Activated T-helper 2 cell treated with anti-CD3 and anti-CD28 coated beads, Interferon-gamma antibody, Interleukin-2, Interleukin-4, amounts not matched to agents 10 μg/mL and 5 μg/mL and 100 μg/mL, durations not matched to agents 14 hours and 24 hours and 36 hours (primary cell): Measurements from ENCODE around the gene PNMA8C. TPM values are rescaled to one million over a fixed set of nuclear protein-coding genes. Genes with fewer than 3 reads are reported as not detected.

Experiments used
- DNase-seq: peaks from one replicate; pipeline ENCODE4 v3.0.0; 2021; ENCODE audit warnings: low spot score
- H3K27ac Mint-ChIP-seq: one replicate; pipeline ENCODE4 v1.8.0; 2021; ENCODE audit warnings: mixed read lengths
- H3K27me3 Mint-ChIP-seq: one replicate; pipeline ENCODE4 v1.8.0; 2021; ENCODE audit warnings: low read depth, mixed read lengths
- H3K36me3 Mint-ChIP-seq: one replicate; pipeline ENCODE4 v1.8.0; 2021; ENCODE audit warnings: low read depth, mixed read lengths
- H3K4me1 Mint-ChIP-seq: one replicate; pipeline ENCODE4 v1.8.0; 2021; ENCODE audit warnings: low read depth, mixed read lengths
- H3K4me3 Mint-ChIP-seq: one replicate; pipeline ENCODE4 v1.8.0; 2021; ENCODE audit warnings: low read depth, mild to moderate bottlenecking, moderate library complexity, mixed read lengths
- H3K9me3 Mint-ChIP-seq: one replicate; pipeline ENCODE4 v1.8.0; 2021; ENCODE audit warnings: mixed read lengths
- intact Hi-C: fragments of 100-400 bp; cut with micrococcal nuclease; formaldehyde crosslinking; loops from one replicate; pipeline ENCODE4 v1.15.1; 2023
- total RNA-seq: library from RNA; stranded (reverse); gene quantifications from 2 replicates; pipeline ENCODE4 v1.2.3, GENCODE V29; 2022

Gene PNMA8C
- total RNA-seq, 1 donor from 2014 or later = not detected

DNA sequence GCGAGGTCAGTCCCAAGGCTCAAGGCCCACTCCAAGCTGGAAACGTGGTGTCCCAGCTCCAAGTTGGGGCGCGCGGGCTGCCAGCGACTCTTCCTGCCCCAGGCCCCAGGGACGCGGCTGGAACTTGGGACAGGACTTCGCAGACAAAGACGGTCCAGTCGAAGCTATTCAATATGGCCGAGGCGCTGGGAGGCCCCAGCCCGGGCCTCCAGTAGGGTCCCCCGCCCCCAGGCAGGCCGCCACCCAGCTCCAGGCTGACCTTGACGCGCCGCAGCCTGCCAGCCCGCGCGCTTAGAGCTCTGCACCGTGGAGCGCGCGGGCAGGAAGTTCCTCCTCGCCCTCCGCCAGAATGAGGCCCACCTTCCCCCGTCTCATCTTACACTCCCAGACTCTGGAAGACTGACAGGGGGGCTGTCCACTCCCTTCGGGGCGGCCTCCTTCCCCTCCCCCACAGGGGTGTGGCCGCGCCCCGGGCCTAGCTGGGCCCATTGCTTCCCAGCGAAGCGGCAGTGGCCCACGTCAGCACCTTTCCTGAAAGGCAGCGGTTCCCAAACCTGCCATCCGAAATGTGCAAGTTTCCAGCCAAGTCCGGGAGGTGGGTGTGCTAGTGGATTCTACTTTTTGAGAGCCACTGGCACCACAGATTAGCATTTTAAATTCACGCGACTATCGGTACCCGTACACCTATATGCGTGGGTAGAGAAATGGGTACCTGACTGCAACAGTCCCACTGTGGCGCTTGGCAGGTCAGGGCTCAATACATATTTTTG lies 15.3 kb downstream of the PNMA8C start, which contains the start of gene CCDC8:
CCDC8 (minus strand) TSS at position 303 of the 770 bp plus-strand sequence. CDS start 754 bp downstream, outside the sequence.
- Mint-ChIP-seq H3K4me3 (no peak within 1 kb of the TSS), H3K27ac (no peak within 1 kb of the TSS), H3K36me3 (no peaks in the 10 kb centered on the region), H3K4me1 (no peaks in the 10 kb centered on the region), H3K9me3 (no peaks in the 10 kb centered on the region), H3K27me3 (peaks cover 62% of the 10 kb centered on the region)
- intact Hi-C loops = loop anchor here (5.0 kb wide), 1 partner anchor 336 kb away; no protein-coding TSS in a partner anchor
- no peak for DNase-seq

DNA sequence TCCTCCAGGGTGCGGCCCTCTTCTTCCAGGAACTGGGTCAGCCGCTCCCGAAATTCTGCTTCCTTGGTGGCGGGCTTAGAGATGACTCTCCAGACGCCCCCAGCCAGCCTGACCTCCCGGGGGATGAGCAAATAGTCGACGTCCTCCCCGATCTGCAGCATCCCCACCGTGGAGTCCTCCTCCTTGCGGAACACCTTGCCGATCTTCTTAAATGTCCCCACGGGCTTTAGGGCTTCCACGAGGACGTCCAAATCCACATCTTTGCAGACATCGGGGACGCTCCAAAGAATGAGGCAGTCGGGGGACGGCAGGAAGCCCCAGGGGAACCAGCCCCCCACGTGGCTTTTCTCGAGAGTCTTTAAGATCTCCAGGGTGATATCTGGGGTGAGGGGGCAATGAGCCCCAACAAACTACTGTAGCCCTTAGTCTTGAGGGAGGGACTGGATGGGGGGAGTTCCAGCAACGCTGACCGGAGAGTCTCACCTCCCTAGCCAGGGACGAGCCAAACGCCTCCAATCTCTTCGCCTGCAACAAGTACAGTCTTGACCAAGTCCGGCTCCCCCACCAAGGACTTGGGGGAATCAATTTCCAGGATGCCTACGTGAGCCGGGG lies 16.0 kb downstream of the PNMA8C start:
- H3K9me3 Mint-ChIP-seq = no peaks in the 10 kb centered on the region
- H3K36me3 Mint-ChIP-seq = no peaks in the 10 kb centered on the region
- H3K4me1 Mint-ChIP-seq = no peaks in the 10 kb centered on the region
- peaks cover 66% of the 10 kb centered on the region for H3K27me3 Mint-ChIP-seq
- H3K4me3 Mint-ChIP-seq = no peak overlapping the region
- DNase-seq = no peak
- intact Hi-C loops = loop anchor here (5.0 kb wide), 1 partner anchor 335 kb away; no protein-coding TSS in a partner anchor
- no peak overlapping the region for H3K27ac Mint-ChIP-seq

DNA sequence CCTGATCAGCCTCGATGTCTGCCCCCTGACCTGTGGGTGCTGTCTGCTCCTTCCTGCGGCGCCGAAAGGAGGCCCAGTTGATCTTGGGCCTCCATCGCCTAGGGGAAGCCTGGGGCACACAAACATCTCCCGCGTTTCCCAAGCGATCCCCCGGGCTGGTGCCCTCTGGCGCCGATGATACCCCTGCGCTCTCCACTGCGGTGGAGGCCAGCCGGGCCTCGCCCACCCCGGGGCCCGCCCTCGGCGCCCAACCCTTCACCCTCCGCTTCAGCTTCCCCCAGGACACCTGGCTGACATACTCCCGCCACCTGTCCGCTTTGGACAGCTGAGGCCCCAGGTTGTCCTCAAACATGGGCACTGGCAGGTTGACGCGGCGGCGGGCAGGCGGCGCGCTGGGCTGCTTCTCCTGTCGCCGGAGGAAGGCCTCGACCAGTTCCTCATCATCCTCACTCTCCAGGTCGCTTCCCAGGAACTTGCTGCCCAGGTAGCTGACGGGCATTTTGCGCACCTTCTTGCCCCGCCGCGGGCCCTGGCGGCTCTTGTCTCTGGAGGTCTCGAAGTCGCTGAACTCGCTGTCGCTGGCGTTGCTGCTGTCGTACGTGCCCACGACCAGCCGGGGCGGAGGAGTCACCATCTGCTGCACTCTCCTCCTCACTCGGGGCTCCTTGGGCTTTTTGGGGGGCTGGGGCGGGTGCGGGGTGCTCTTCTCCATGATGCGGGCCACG lies 16.6 kb downstream of the PNMA8C start:
- no peaks in the 10 kb centered on the region for H3K36me3 Mint-ChIP-seq
- DNase-seq = no peak
- no peaks in the 10 kb centered on the region for H3K4me1 Mint-ChIP-seq
- no peak overlapping the region for H3K27ac Mint-ChIP-seq
- intact Hi-C loops = loop anchor here (5.0 kb wide), 1 partner anchor 335 kb away; no protein-coding TSS in a partner anchor
- no peaks in the 10 kb centered on the region for H3K9me3 Mint-ChIP-seq
- H3K4me3 Mint-ChIP-seq = no peak overlapping the region
- H3K27me3 Mint-ChIP-seq = peaks cover 69% of the 10 kb centered on the region

GRCh38 chr19:46411088-46411924 lies 17.4 kb downstream of the PNMA8C start:
- Mint-ChIP-seq H3K27me3 (peaks cover 71% of the 10 kb centered on the region), H3K4me3 (no peak overlapping the region), H3K4me1 (no peaks in the 10 kb centered on the region), H3K27ac (no peak overlapping the region), H3K36me3 (no peaks in the 10 kb centered on the region), H3K9me3 (no peaks in the 10 kb centered on the region)
- intact Hi-C loops = loop anchor here (5.0 kb wide), 1 partner anchor 334 kb away; no protein-coding TSS in a partner anchor
- no peak for DNase-seq

DNA sequence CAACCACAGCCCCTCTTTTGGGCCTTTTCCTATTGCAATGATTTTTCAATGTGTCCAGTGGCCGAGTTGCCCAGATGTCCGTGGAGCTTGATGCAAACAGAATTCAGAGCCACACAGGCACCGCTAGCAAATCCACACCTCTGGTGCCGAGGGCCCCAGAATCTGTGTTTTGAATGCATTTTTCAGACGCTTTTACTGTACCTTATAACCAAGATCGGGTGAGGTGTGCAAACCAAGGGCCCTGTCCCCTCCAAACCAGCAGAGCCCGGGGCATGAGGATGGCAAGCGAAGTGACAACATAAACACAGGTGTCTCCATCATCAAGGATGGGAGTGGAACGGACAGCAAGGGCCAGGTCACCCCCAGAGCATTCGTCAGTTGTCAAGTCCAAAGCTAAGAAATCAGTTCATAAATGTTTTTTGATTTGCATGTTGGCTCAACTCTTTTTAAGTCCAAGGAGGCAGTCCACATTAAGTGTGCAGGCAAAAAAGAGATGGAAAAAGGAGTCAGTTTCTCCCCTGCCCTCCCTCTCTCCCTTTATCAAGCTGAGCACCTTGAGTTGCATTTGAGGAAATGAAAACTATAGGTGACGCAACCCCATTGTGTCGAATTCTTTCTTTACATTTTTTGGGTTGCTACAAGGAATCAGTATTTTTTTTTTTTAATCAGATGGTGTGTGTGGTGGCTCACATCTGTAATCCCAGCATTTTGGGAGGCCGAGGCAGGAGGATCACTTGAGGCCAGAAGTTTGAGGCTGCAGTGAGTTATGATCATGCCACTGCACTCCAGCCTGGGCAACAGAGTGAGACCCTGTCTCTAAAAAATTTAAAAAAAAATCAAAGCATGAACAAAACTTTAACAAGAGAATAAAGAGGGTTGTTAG lies 18.3 kb downstream of the PNMA8C start:
- H3K4me3 Mint-ChIP-seq = no peak overlapping the region
- no peak overlapping the region for H3K27ac Mint-ChIP-seq
- H3K36me3 Mint-ChIP-seq = no peaks in the 10 kb centered on the region
- intact Hi-C loops = loop anchor here (5.0 kb wide), 1 partner anchor 333 kb away; no protein-coding TSS in a partner anchor
- H3K4me1 Mint-ChIP-seq = no peaks in the 10 kb centered on the region
- DNase-seq = no peak
- no peaks in the 10 kb centered on the region for H3K9me3 Mint-ChIP-seq
- H3K27me3 Mint-ChIP-seq = peaks cover 70% of the 10 kb centered on the region

DNA sequence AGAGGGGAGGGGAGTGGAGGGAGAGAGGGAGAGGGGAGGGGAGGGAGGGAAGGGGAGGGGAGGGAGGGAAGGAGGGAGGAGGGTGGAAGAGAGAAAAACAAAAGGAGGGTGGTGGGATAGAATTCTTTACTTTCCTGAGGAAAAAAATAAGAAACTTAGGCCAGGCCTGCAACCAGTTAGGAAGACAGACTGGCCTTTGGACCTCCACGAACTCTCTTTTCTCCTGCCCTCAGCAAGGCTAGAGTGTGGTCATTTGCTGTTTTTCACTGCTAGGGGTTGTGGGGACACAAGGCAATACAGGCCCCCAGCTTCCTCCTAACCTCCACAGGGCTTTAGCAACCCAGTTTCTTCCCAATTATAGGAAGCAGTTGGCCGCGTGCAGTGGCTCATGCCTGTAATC lies 19.5 kb downstream of the PNMA8C start:
- H3K4me1 Mint-ChIP-seq = peaks cover 3% of the 10 kb centered on the region
- H3K27me3 Mint-ChIP-seq = peaks cover 75% of the 10 kb centered on the region
- DNase-seq = no peak
- H3K4me3 Mint-ChIP-seq = no peak overlapping the region
- no peak overlapping the region for H3K27ac Mint-ChIP-seq
- no peaks in the 10 kb centered on the region for H3K9me3 Mint-ChIP-seq
- intact Hi-C loops = no loop called here
- H3K36me3 Mint-ChIP-seq = no peaks in the 10 kb centered on the region

DNA sequence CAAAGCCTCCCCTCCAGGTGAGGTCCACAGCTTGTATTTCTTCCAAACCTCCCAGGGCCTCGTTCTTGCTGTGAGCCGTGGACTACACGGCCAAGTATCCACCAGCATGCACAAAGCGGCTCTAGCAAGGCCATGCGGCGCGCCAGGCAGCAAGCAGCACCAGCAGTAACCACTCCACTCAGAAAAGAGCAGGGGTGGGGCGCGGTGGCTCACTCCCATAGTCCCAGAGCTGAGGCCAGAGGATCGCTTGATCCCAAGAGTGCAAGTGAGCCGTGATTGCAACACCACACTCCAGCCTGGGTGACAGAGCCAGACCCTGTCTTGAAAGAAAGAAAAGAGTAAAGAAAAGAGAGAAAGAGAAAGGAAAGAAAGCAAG lies 20.1 kb downstream of the PNMA8C start:
- peaks cover 5% of the 10 kb centered on the region for H3K4me1 Mint-ChIP-seq
- H3K27ac Mint-ChIP-seq = no peak overlapping the region
- no peak overlapping the region for H3K4me3 Mint-ChIP-seq
- H3K27me3 Mint-ChIP-seq = peaks cover 75% of the 10 kb centered on the region
- H3K9me3 Mint-ChIP-seq = no peaks in the 10 kb centered on the region
- H3K36me3 Mint-ChIP-seq = no peaks in the 10 kb centered on the region
- DNase-seq = no peak
- intact Hi-C loops = no loop called here

- DNase-seq = no peak
- H3K27me3 Mint-ChIP-seq = peaks cover 76% of the 10 kb centered on the region
- H3K36me3 Mint-ChIP-seq = no peaks in the 10 kb centered on the region
- intact Hi-C loops = no loop called here
- peaks cover 5% of the 10 kb centered on the region for H3K4me1 Mint-ChIP-seq
- H3K27ac Mint-ChIP-seq = no peak overlapping the region
- no peak overlapping the region for H3K4me3 Mint-ChIP-seq
- no peaks in the 10 kb centered on the region for H3K9me3 Mint-ChIP-seq
These were observed 20.7 kb downstream of the PNMA8C start for GRCh38 chr19:46407856-46408663.

DNA sequence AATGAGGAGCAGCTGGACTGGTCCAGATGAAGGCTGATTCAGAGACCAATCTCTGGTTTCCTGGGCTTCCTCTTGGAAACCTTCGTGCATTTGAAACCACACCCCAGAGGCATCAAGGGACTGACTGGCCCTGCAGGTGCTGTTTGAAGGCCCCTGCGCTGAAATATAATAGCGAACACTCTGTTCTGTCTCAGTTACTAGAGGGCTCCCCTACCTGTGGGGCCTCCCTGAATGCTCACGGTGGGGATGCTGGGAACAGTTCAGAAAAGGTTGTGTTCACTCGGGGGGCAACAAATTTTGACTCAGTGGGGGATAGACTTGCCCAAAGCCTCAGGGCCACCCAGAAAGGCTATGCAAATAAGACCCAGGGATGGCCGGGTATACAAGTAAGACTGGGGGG lies 21.8 kb downstream of the PNMA8C start:
- no peak overlapping the region for H3K27ac Mint-ChIP-seq

DNA sequence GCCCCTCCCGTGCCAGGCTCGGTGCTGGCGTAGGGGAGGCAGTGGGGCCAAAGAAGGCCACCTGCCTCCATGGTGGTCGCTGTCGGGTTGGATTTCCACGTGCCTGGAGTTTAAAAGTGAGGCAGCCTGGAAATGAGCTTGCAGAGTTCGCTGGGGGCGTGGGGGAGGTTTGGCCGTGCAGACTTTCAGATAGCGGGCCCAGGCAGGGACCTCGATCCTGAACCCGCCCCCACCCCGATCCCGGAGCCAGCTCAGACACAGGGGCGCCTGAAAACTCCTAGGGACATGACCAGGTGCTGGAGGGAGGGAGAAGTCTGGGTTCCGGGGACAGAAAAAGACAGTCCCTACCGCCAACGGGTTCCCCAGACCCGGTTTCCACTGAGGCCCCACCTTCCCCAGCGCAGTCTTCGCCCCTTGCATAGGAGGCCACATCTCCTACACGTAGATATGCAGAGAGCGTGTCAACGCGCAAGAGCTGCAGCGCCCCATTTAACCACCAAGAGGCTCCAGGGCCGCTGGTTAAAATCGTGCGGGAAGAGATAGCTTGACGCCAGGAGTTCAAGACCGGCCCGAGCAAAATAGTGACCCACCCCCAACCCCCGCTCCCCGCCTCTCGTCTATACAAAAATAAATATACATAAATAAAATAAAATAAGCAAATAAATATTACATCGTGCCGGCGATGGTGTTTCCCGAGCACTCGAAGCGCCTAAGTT lies 23.8 kb downstream of the PNMA8C start:
- no peaks in the 10 kb centered on the region for H3K36me3 Mint-ChIP-seq
- no peak overlapping the region for H3K4me3 Mint-ChIP-seq
- DNase-seq = no peak
- H3K9me3 Mint-ChIP-seq = no peaks in the 10 kb centered on the region
- H3K4me1 Mint-ChIP-seq = peaks cover 7% of the 10 kb centered on the region
- H3K27me3 Mint-ChIP-seq = peaks cover 61% of the 10 kb centered on the region
- intact Hi-C loops = no loop called here
- no peak overlapping the region for H3K27ac Mint-ChIP-seq

More for the DNA sequence above, 21.8 kb downstream of the PNMA8C start:
- Mint-ChIP-seq H3K4me3 (no peak overlapping the region), H3K9me3 (no peaks in the 10 kb centered on the region), H3K27me3 (peaks cover 71% of the 10 kb centered on the region), H3K36me3 (no peaks in the 10 kb centered on the region), H3K4me1 (peaks cover 7% of the 10 kb centered on the region)
- intact Hi-C loops = no loop called here
- DNase-seq = no peak
